Stomach (tissue), 4 donors: ENCODE measurements around the gene CST3.
A peak's percentile ranks its signal among the peaks of the same experiment; 100 is the strongest.

Experiments
- POLR2AphosphoS5 ChIP-seq, 3 donors: sonication (generic); formaldehyde crosslinking; IDR thresholded peaks; one replicate each; pipeline ENCODE4 v1.6.1; 2016; ENCODE audit warnings: antibody characterized with exemption in 3 of 3
- TF ChIP-seq, protein P1 (sequence below), 7 experiments: fragments of 450-650 bp in 4 of 7; fragments of 200-600 bp in 3 of 7; sonication (generic) in 3 of 7; IDR thresholded peaks; one replicate each; pipeline ENCODE4 v1.5.1; 2016 to 2019; ENCODE audit warnings: antibody characterized with exemption in 7 of 7, control low read depth in 2 of 7, mild to moderate bottlenecking in 1 of 7

DNA sequence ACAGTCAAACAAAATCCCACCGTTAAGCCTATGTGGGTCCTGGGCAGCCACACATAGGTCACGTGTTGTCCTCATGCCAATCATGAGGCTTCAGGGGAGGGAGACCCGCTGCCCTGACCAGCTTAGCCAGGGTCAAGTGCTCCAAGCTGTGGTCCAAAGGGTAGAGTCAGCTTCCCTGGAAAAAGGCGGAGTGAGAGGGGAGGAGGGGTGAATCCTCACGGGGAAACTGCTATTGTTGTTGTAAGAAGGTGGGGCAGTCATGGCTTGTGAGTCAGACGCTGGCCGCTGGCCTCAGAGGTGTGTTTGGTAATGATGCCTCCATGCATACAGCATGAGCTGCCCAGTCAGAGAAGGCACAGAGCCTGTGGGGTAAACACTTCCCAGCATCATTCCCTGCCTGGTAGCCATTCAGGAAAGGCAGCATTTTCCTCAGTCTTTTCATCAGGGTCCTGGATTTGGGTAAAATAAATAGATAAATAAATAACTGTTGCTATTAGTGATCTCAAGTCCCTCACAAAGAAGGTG is 8.7 kb downstream of the CST3 start:
- TF ChIP-seq, protein P1, sequence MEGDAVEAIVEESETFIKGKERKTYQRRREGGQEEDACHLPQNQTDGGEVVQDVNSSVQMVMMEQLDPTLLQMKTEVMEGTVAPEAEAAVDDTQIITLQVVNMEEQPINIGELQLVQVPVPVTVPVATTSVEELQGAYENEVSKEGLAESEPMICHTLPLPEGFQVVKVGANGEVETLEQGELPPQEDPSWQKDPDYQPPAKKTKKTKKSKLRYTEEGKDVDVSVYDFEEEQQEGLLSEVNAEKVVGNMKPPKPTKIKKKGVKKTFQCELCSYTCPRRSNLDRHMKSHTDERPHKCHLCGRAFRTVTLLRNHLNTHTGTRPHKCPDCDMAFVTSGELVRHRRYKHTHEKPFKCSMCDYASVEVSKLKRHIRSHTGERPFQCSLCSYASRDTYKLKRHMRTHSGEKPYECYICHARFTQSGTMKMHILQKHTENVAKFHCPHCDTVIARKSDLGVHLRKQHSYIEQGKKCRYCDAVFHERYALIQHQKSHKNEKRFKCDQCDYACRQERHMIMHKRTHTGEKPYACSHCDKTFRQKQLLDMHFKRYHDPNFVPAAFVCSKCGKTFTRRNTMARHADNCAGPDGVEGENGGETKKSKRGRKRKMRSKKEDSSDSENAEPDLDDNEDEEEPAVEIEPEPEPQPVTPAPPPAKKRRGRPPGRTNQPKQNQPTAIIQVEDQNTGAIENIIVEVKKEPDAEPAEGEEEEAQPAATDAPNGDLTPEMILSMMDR (IDR thresholded peaks at IDR 0.05) = no peak
- peak in 2 of 3 donors; percentile 42 to 77 for TF ChIP-seq POLR2AphosphoS5 (IDR thresholded peaks at IDR 0.05)
